GM19193 (cell line): Measurements from ENCODE around the gene LIMD2.

ENCODE experiments used
- POLR2A ChIP-seq: IDR thresholded peaks from 4 replicates; pipeline ENCODE4 v1.6.1; 2011; ENCODE audit not compliant: insufficient read depth, insufficient read length; ENCODE audit errors: extremely low read depth

LIMD2 gene

DNA sequence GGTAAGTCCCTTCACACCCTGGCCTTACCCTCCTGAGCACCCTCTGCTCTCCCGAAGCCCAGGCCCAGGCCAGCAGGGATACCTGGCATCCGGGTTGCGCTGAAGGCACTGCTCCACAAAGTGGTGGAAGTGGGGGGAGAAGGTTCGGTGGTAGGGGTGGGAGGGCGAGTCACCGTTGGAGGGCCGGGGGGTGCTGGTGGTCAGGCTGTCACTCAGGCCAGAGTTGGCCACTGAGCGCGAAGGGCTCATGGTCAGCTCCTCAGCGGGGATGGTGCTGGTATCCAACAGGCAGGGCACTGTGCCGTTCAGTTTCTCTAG is 4.3 kb upstream of the LIMD2 start:
- peak; percentile 4 for TF ChIP-seq POLR2A

DNA sequence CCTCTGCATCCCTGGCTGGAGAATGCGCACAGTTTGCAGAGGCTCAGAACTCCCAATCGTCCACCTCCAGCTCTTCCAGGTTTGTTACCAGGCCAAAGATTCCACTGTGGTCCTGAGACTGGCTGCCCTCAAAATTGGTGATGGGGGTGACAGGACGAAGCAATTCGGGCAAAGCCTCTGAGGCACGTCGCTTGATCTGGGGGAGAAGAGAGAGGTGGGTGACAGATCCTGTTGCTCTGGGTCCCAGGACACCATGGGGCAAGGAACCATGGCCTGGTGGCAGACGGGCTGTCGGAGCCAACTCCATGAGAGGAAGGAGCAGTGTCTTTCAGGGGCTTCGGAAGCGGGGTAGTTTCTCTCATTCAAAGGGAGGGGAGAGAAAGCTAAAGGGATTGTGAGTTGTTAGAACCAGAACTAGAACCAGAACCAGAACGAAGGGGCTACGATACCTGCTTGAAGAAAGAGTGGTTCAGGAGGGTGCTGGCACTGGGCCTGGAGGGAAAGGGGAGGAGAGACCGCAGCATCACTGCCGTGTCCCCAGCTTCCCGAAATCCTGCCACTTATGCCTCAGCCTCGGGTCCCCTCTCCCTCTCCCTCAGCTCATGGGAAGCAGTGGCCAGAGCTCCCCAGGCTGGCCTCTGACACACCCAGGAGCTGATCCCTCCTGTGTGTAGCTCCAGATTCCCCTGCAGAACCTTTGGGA is 3.8 kb upstream of the LIMD2 start:
- TF ChIP-seq POLR2A, result no peak

DNA sequence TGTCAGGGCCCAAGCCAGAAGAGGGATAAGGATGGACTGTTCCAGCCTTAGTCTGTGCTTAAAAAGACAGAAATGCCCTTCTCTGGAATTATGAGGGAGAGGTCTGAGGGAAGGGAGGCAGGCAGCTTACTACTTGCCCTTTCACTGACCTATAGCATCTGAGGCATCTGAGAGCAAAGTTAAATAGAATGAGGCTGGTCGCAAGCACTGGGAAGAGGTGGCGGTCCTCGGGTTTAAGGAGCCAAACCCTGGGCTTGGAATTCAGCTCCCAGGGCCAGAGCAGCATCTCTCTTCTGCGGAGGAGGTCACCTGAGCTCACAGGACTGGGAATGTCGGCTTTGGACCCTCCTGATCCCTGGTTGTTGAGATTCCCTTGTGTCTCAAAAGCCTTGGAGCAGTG is 3.1 kb upstream of the LIMD2 start:
- no peak for TF ChIP-seq POLR2A

DNA sequence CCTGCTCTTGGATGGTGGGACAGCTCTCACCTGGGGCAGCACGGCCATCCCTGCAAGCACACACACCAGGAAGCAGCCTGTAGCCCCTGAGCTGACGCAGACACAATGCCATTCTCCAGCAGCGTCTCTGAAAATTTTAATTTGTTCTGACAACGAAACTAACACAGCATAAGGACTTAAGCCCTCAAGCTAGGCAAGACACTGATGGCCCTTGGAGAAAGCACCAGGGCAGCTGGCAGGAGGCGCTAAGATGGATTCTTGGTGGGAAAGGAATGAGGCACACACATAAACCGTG is 2.7 kb upstream of the LIMD2 start:
- TF ChIP-seq POLR2A, result no peak

DNA sequence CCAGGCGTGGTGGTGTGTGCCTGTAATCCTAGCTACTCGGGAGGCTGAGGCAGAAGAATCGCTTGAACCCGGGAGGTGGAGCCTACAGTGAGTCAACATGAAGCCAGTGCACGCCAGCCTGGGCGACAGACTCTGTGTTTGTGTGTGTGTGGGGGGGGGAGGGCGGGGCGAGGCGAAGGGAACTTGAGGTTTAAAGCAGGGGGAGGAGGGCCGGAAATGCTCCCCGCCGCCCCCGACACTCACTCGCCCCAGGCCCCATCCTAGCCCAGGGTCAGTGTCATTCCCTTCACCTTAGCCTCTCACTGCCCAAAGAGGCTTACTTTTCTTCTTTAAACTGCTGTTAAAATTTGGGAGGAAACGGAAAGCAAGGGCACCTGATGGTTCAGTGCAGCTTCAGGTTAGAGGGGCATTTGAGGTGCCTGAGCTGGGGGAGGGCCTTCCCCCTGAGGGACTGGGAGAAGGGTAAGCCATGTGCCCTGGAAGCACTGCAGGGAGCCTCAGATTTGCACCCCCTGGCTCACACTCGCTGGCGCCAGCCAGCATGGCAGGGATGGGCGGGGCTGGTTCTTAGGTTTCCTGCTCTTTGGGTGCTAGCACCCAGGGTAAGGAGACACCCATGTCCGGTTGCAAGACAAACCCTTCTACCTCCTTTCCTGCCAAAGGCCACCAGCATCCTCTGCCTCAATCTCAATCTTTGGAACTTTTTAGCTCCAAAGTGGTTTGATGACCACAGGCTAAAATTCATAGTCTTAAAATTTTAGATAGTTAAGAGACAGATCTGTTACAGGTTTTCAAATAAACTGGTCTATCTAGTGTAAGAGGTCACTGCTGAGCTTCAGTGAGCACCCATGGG is 2.2 kb upstream of the LIMD2 start:
- no peak for TF ChIP-seq POLR2A

DNA sequence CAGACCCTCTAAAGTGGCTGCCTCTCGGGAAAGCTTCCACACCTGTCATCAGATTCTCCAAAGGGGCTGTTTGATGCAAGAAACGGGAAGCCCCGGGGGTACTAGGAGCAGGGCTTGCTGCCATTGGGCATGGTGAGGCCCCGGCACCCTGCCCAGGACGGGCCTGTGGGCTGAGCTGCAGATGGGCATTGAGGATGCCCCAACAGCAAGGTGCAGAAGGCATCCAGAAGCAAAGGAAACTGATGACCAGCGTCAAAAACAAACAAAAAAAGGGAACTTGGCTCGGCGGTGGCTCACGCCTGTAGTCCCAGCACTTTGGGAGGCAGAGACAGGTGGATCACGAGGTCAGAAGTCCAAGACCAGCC is 1.5 kb upstream of the LIMD2 start:
- no peak for TF ChIP-seq POLR2A

DNA sequence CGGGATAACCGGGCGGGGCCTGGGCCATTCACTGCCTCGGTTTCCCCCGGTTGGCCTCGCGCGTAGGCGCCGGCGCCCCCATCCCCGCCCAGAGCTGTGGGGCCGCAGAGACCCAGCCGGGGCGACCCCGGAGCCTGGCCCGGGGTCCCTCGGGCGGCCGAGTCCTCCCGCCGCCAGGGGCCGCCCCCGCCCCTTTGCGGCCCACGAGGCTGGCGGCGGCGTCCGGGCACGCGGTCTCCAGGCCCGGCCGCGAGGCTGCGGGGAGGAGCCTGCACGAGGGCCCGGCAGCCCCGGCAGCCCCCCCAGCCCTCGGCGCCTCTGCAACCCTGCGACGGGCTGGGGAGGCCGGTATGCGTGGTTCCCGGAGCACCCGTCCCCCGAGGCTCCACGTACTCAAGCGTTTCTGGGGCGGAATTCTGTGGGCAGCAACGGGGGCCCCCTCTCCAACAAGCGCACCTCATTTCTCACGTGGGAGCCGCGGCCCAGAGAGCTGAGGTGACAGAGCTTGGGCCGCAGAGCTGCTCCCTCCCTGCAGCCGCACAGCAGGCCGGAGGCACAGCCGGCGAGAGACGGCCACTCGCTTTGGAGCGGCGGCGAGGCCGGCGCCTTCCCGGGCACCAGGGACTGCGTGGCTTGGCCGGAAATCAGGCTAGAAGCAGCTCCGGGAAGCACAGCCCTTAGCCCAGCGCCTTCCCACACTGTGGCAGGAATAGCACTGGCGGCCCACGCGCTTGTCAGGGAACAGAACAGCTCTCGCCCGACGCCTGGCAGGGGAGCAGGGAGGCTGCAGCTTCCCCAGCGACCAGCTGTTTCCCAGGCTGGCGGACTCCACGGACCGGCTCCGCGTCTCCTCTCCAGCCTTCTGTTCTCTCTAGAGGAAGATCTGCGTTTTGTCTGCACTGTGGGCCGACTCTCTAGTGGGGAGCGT is 867 bp upstream of the LIMD2 start:
- TF ChIP-seq POLR2A, result peak; percentile 44

DNA sequence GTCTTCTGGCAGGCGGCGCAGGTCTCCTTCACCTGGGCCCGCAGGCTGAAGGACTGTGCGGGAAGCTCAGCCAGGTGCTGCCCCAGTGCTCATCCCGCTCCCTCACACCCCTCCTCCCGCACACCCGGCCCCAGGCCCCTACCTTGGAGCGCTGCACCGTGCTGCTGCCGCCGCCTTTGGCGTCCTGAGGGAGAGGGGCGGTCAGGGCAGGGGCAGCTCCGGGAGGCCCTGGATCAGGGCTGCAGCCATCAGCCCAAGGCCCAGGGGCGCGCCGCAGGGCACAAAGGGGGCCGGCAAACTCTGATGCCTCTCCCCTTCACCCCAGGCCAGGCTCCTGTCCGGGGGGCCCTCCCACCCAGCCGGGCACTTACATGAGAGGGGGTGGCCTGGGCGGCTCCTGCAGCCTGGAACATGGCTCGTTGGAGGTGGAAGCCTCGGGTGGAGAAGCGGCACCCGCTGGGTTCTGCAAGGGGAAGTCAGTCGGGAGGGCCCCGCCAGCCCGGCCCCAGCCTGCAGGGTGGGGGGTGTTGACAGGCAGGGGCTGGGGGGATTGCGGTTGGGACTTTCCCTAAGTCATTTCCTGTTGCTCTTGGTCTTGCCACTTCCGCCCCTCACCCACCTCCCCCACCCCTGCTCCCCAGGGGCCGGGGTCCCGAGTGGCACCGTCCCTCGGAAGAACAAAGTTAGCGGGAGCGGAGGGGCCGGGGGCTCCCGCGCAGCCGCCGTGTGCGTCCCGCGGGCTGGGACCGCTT is 863 bp downstream of the LIMD2 start:
- peak; percentile 56 for TF ChIP-seq POLR2A

DNA sequence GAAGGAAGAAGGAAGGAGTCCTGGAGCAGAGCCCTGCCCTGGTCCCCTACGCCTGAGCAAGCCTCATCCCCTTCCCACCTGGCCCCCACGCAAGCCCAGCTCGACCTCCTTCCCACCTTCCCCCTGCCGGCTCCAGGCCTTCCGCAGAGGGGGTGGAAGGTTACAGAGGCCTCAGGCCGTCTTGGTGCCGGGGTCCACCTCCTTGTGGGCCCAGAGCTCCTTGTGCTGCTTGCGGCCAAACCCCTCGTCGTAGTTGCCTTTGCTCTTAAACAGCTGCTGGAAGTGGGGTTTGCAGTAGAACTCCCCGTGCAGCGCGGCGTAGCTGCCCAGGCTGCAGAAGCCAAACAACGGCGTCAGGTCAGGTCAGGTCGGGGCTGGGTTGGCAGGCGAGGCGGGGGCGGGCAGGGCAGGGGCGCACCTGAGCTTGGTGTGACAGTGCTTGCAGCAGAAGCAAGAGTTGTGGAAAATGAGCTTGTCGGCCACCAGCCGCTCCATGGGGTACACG is 1.5 kb downstream of the LIMD2 start:
- TF ChIP-seq POLR2A, result no peak

DNA sequence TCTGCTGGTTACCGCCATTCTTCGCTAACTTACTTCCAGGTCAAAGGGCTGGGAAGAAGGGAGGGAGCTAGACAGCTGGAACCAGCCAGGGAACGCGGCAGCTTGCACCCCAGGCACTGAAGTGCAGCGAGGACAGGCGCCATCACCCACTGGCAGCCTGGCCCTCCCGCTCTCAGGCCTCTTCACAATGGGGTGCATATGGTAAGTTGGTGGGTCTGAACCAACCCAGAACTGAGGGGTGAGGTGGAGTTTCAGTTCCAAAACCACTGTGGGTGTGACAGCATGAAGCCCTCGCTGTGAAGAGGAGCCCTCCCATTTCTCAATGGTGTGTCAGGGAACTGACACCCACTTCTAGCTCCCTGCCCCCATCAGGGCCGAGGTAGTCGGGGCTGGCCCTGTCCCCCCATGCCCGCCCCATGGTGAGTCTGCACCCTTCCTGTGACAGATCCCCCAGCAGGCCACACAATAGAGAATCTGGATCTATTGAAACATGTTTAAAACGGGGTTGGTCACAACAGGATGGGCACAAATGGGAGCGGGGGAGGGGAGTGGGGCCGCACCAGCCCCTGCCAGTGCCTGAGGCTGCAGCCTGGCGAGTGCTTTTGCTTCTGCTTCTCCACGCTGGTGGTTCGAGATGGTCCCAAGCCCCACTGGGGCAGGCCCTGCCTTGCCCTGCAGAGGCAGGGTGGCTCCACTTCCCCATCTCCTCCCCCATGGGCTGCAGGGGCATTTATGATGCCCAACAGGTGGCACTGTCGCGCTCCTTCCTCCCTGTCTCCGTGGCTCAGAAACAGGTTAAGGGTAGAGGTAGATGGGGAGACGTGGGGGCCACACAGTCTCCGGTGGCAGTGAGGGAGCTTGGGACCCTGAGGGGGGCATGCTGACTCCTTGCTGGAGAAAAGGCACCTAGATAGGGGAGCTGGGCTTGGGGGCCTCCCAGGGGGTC is 2.3 kb downstream of the LIMD2 start:
- peak; percentile 77 for TF ChIP-seq POLR2A

DNA sequence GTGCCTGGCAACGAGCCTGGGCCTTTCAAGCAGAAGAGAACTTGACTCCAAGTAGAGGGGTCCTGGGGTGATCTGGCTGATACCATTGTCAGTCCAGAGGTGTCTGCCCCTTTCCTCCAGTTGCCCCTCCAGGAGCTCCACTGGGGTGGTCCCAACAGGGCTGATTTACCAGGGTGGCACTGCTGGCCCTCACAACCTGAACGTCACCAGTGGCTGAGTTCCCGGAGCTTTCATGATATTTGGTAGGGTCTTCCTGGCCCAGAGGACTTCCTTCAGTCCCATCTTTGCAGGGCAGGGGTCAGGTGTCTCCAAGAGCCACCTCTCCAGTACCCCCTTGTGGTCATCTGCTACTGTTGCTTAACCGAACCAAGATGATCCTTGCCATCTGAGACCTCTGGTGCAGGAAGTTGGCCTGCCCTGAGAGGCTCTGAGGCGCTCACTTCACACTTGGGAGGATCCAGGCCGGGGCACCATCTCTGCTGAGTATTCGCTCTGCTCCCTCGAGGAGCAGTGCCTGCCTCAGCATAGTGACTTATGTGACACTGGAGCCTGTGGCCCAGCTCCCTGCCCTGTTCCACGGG is 3.5 kb downstream of the LIMD2 start:
- TF ChIP-seq POLR2A, result no peak

DNA sequence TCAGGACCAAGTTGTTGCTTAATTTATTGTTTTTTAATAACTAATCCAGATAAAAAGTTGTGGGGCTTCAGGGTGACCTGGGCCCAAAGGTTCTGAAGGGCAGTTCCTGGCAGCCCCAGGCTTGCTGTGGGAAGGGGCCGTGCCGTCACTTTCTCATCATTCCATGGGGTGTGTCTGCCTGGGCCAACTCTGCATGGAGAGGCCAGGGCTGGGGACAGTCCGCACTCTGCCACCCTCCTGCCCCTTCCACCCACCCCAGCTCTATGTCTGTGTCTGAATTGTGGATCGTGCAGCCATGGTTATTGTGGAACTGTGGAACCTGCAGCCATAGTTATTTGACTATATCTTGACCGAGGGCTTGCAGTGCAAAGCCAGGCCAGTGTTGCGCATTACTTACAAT is 4.0 kb downstream of the LIMD2 start:
- TF ChIP-seq POLR2A, result peak; percentile 0
